C4-2B (cell line): ENCODE measurements around the gene PPM1L.

ENCODE experiments used
- H3K27ac ChIP-seq: fragments of 450-650 bp; 2 replicates; pipeline ENCODE4 v1.5.1; 2017
- CTCF ChIP-seq: fragments of 450-650 bp; conservative IDR thresholded peaks from 2 replicates; pipeline ENCODE4 v1.5.1; 2017; ENCODE audit warnings: mild to moderate bottlenecking
- ZFX ChIP-seq: fragments of 450-650 bp; IDR thresholded peaks from 2 replicates; pipeline ENCODE4 v1.6.1; 2017

PPM1L gene

GRCh38 chr3:160779040-160779439 is 23.0 kb downstream of the PPM1L start:
- no peak for TF ChIP-seq ZFX
- no peak for TF ChIP-seq CTCF
- no peak overlapping the region for H3K27ac ChIP-seq

- H3K27ac ChIP-seq = no peak overlapping the region
- TF ChIP-seq ZFX (no peak), CTCF (no peak)
These were observed 24.2 kb downstream of the PPM1L start for GRCh38 chr3:160780245-160780644.

GRCh38 chr3:160781402-160781801 is 25.4 kb downstream of the PPM1L start:
- TF ChIP-seq CTCF (no peak), ZFX (no peak)
- H3K27ac ChIP-seq = no peak overlapping the region

- no peak overlapping the region for H3K27ac ChIP-seq
- TF ChIP-seq ZFX = no peak
- TF ChIP-seq CTCF = no peak
These were observed 25.8 kb downstream of the PPM1L start for GRCh38 chr3:160781863-160782262.

GRCh38 chr3:160784853-160785252 is 28.8 kb downstream of the PPM1L start:
- no peak overlapping the region for H3K27ac ChIP-seq
- no peak for TF ChIP-seq ZFX
- no peak for TF ChIP-seq CTCF

- TF ChIP-seq ZFX = no peak
- no peak for TF ChIP-seq CTCF
- no peak overlapping the region for H3K27ac ChIP-seq
These were observed 34.7 kb downstream of the PPM1L start for GRCh38 chr3:160790726-160791125.

- H3K27ac ChIP-seq = no peak overlapping the region
- no peak for TF ChIP-seq CTCF
- no peak for TF ChIP-seq ZFX
These were observed 36.5 kb downstream of the PPM1L start for GRCh38 chr3:160792540-160792939.
